NCI-H524 (cell line): ENCODE results near the gene PTBP1.
"Not testable (repeated sequence)": the region's sequence is repeated elsewhere in the genome, so short reads cannot be mapped to it uniquely, and the experiment has no call there.

Experiments used
- DNase-seq, 2 experiments: peaks; one replicate each; lab custom pipeline; 2025; lab: John Stamatoyannopoulos, UW

The PTBP1 gene

GRCh38 chr19:829129-829758 is 32.0 kb downstream of the PTBP1 start:
- DNase-seq, result no peak

- DNase-seq, result no peak
These were observed 34.4 kb downstream of the PTBP1 start for GRCh38 chr19:831407-832369.

- no peak for DNase-seq
These were observed 37.0 kb downstream of the PTBP1 start for GRCh38 chr19:834216-834615.

DNA sequence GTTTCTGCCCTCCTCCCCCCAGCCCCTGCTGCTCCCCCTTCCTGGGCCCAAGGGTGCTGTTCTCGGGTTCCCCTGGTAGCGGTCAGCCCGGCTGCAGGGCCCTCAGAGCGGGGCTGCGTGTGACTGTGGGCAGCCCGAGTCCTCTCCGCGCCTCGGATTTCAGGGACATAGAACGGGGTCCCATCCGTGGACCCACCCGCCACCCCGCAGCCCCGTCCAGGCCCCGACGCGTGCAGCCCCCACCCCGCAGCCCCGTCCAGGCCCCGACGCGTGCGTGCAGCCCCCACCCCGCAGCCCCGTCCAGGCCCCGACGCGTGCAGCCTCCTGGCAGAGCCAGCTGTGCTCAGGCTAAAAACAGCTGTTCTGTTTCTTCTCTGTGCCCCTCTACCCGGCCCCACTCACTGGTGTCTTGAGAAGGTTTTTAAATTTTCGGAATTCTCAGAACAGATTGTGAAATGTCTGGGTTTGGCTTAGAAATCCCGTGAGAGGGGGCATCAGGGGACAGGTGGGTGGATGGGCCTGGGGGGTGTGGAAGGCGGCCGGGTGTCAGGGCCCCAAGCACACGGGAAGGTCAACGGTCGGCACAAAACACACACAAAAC is 38.1 kb downstream of the PTBP1 start:
- no peak for DNase-seq

DNA sequence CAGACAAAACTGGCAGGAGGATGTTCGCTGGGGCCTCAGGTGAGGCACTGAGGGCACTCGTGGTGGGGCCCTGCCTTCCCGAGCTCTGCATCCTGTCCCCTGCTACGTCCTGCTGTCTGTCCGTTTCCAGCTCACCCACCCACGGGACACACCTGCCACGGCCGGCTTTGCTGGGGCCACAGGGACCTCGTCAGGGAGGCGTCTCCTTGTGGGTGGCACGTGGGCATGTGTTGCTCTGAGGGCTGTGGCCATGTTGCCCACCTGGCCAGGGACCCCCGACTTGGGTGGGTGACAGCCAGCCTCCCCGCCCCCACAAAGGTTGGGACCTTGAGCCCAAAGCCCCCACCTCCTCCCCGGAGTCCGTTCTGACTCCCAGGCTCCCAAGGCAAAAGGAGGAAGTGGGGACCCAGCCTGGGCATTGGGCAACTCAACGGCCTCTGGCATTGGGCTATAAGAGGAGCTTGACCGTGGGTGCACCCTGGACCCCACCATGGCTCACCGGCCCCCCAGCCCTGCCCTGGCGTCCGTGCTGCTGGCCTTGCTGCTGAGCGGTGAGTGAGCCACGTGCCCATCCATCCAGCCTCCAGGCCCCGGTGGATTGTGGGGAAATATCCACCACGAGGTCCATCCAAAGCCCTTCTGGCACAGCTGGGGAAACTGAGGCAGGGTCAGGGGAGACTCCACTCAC is 43.4 kb downstream of the PTBP1 start, which contains the start of gene PRTN3:
Gene PRTN3, plus strand, starts transcription at position 481 of the 688 bp plus-strand sequence. Its CDS starts 10 bp downstream, at position 491.
- no peak for DNase-seq

- not testable (repeated sequence) for DNase-seq
These were observed 45.5 kb downstream of the PTBP1 start for GRCh38 chr19:842802-843179.

- peak in 1 of 2 experiments; percentile 42 for DNase-seq
These were observed 46.1 kb downstream of the PTBP1 start for GRCh38 chr19:843180-843835.

DNA sequence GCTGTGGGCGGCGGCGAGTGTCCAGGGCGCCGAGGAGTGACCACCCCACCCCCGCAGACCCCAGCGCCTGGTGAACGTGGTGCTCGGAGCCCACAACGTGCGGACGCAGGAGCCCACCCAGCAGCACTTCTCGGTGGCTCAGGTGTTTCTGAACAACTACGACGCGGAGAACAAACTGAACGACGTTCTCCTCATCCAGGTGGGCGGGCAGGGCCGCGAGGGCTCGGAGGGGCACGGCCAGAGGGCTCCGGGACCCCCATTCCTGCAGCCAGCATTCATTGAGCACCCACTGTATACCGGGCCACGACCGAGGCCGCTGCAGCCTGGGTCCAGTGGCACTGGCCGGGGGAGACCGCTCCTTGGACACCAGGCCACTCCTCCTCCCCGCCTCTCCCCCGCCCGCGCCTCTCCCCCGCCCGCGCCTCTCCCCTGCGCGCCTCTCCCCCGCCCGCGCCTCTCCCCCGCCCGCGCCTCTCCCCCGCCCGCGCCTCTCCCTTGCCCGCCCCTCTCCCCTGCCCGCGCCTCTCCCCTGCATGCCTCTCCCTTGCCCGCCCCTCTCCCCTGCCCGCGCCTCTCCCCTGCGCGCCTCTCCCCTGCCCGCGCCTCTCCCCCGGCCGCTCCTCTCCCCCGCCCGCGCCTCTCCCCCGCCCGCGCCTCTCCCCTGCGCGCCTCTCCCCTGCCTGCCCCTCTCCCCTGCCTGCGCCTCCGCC is 46.7 kb downstream of the PTBP1 start:
- DNase-seq, result no peak

DNA sequence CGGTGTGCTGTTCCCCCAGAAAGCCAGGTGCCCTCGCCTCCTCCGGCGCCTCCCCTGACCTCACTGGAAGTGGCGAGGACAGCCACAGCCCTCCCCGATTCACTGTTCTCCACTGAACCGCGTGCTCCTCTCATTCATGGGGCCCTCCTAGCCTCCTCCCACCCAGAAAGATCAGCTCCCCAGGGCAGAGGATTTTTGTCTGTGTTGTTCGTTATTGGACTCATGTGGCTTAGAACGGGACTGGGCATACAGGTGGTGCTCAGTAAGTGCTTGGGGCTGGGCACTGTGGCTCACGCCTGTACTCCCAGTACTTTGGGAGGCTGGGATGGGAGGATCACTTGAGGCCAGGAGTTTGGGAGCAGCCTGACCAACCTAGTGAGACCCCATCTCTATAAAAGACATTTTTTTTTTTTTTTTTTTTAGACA is 47.3 kb downstream of the PTBP1 start:
- DNase-seq, result no peak

DNA sequence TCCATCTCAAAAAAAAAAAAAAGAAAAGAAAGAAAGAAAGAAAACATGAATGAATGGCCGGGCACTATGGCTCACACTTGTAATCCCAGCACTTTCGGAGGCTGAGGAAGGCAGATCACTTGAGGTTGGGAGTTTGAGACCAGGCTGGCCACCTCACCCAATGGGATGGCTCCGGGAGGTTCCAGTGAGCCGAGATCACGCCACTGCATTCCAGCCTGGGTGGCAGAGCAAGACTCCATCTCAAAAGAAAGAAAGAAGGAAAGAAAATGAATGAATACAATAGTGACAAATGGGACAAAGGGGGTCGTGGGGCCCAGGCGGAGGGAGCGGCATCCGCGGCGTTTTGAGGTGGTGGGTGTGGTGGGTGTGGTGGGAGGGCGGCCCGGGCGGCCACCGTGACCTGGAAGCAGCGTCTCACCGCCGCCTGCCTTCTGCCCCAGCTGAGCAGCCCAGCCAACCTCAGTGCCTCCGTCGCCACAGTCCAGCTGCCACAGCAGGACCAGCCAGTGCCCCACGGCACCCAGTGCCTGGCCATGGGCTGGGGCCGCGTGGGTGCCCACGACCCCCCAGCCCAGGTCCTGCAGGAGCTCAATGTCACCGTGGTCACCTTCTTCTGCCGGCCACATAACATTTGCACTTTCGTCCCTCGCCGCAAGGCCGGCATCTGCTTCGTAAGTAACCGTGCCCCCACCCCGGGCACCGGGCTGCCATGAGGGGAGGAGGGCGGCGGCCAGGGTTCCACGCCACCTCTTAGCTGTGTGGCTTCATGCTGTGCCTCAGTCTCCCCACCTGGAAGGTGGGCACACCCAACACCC is 48.7 kb downstream of the PTBP1 start:
- DNase-seq, result no peak

DNA sequence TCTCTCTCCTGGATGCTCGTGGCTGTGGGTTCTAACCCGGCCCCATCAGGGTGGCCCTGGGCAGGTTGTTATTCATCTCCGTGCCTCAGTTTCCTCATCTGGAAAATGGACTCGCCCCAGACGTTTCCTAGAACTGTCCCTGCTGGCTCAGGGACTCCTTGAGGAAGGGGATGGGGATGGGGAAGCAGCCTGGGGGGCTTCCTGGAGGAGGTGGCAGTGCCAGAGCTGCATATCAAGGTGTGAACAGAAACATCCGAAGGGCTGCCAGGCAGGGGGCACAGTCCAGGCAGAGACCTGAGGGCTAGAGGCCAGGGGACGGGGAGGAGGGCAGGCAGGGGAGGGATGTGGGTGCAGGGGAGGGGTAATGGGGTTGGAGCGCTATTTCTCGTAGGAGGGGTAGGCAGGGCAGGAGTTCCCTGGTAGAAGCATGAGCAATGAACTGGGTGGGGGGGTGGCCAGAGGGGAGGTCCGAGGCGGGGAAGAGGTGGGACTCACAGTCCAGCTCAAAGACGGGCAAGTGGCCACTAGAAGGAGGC is 51.2 kb downstream of the PTBP1 start:
- DNase-seq, result no peak

DNA sequence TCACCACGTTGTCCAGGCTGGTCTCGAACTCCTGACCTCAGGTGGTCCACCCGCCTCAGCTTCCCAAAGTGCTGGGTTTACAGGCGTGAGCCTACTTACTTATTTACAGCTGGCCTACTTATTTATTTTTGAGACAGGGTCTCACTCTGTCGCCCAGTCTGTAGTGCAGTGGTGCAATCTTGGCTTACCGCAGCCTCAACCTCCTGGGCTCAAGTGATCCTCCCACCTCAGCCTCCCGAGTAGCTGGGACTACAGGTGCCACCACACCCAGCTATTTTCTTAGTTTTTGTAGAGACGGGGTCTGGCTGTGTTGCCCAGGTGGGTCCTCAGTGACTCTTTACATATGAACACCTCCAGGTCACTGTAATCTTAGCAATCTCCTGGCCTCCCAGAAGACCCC is 51.9 kb downstream of the PTBP1 start:
- not testable (repeated sequence) for DNase-seq

DNA sequence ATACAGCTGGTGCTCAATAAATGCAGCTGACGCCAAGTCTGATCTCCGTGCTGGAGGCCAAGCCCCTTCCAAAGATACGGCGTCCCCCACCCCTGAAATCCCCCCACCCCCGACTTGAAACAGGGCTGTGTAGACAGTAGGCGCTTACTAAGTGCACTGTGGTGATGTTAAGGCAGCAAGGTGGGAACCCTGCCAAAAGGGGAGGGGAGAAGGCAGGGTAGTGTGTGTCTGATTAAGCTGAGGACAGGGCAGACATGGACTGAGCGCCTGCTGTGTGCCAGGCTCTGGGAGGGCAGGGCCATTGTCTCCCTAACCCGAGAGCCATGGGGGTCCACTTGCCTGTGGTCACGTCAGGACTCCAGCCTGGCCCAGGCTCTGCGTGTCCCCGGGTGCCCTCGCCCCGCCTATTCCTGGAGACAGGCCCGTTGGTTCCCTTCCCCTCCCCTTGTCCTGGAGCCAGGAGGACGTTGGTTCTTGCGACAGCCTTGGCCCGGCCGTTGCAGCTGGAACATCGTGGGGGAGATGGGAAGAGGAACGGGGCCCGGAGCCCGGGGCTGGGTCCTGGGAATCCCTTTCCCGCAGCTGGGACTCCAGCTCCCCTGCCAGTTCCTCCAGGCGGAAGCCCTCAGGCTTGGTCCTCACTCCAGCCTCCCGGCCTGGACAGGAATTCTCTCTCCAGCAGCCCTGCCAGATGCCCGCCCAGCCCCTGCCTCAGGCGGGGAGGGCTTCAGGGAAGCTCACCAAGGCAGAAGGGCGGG is 53.1 kb downstream of the PTBP1 start:
- DNase-seq, result peak; percentile 52 to 76

- no peak for DNase-seq
These were observed 53.7 kb downstream of the PTBP1 start for GRCh38 chr19:850979-851335.

DNA sequence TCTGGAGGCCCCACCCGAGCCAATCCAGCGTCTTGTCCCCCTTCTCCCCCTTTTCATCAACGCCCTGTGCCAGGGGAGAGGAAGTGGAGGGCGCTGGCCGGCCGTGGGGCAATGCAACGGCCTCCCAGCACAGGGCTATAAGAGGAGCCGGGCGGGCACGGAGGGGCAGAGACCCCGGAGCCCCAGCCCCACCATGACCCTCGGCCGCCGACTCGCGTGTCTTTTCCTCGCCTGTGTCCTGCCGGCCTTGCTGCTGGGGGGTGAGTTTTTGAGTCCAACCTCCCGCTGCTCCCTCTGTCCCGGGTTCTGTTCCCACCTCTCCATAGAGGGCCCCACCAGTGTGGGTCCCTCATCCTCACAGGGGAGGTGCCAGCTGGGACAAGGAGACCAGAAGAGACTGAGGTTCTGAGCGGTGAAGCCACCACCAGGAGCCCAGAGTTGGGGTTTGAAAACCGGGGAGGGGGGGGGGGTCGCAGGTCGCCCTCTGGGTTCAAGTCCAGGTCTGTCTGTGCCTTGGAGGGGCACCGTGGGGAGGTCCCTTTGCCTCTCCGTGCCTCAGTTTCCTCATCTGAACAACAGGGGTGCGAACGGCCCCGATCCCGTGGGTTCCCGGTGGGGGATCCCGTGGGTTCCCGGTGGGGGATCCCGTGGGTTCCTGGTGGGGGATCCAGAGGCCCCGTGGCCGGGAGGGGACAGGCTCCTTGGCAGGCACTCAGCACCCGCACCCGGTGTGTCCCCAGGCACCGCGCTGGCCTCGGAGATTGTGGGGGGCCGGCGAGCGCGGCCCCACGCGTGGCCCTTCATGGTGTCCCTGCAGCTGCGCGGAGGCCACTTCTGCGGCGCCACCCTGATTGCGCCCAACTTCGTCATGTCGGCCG is 55.1 kb downstream of the PTBP1 start, which contains the start of gene ELANE:
Gene ELANE, plus strand, starts transcription at position 168 of the 878 bp plus-strand sequence. Its CDS starts 26 bp downstream, at position 194.
- DNase-seq, result no peak

DNA sequence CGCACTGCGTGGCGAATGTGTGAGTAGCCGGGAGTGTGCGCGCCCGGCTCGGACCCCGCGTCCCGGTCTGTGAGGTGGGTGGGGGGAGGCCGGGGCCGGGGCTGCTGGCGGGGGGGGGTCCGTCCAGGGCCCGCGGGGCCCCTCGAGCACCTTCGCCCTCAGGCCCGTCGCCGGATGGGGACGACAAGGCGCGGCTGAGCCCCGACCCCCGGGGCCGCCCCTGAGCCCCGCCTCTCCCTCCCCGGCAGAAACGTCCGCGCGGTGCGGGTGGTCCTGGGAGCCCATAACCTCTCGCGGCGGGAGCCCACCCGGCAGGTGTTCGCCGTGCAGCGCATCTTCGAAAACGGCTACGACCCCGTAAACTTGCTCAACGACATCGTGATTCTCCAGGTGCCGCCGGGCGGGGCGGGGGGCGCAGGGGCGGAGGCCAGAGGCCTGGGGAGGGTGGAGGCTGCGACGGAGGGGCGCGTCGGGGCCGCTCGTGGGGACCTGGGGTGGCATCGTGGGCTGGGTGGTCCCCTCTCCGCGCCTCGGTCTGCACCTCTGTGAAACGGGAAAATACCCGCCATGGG is 55.8 kb downstream of the PTBP1 start:
- no peak for DNase-seq

- not testable (repeated sequence) for DNase-seq
These were observed 56.5 kb downstream of the PTBP1 start for GRCh38 chr19:853614-854220.
